Astrocyte of the cerebellum (primary cell): ENCODE data around the gene SULT1C4.
"Not testable (repeated sequence)": the region's sequence is repeated elsewhere in the genome, so short reads cannot be mapped to it uniquely, and the experiment has no call there.

ENCODE experiments used
- DNase-seq: peaks from one replicate; pipeline ENCODE4 v3.0.0-alpha.2; 2011; ENCODE audit warnings: low read depth
- H3K4me3 ChIP-seq: 2 replicates; pipeline ENCODE4 v1.5.1; 2011; ENCODE audit warnings: mild to moderate bottlenecking, low read depth, low read length, moderate library complexity
- CTCF ChIP-seq: IDR thresholded peaks from 2 replicates; pipeline ENCODE4 v1.5.1; 2012; ENCODE audit warnings: low read length, low read depth, moderate library complexity, mild to moderate bottlenecking; ENCODE audit errors: missing control alignments
- in situ Hi-C: cut with HindIII; loops from 2 replicates; pipeline ENCODE4 v1.10.0; 2017; ENCODE audit warnings: low sequenced_read_pairs

SULT1C4 gene

GRCh38 chr2:108414945-108415344, 37.2 kb downstream of the SULT1C4 start:
- H3K4me3 ChIP-seq, result no peak overlapping the region
- no peak for DNase-seq
- no peak for TF ChIP-seq CTCF
- in situ Hi-C loops, result no loop called here

GRCh38 chr2:108417254-108417653, 39.5 kb downstream of the SULT1C4 start:
- in situ Hi-C loops, result no loop called here
- no peak for DNase-seq
- no peak for TF ChIP-seq CTCF
- no peak overlapping the region for H3K4me3 ChIP-seq

- H3K4me3 ChIP-seq, result no peak overlapping the region
- DNase-seq, result no peak
- in situ Hi-C loops, result no loop called here
- no peak for TF ChIP-seq CTCF
Observed at GRCh38 chr2:108418416-108418815, 40.7 kb downstream of the SULT1C4 start.

GRCh38 chr2:108423067-108423466, 45.3 kb downstream of the SULT1C4 start:
- no peak overlapping the region for H3K4me3 ChIP-seq
- DNase-seq, result no peak
- in situ Hi-C loops, result no loop called here
- TF ChIP-seq CTCF, result no peak

- no peak for TF ChIP-seq CTCF
- no peak for DNase-seq
- in situ Hi-C loops, result no loop called here
- no peak overlapping the region for H3K4me3 ChIP-seq
Observed at GRCh38 chr2:108423502-108424251, 45.9 kb downstream of the SULT1C4 start.

GRCh38 chr2:108428286-108429009, 50.7 kb downstream of the SULT1C4 start:
- in situ Hi-C loops, result no loop called here
- DNase-seq, result no peak
- H3K4me3 ChIP-seq, result no peak overlapping the region
- no peak for TF ChIP-seq CTCF

- in situ Hi-C loops, H3K4me3 ChIP-seq, DNase-seq: not testable (repeated sequence)
Observed at GRCh38 chr2:108435578-108435977, 57.8 kb downstream of the SULT1C4 start.
